Choroid plexus epithelial cell (primary cell): Measurements from ENCODE around the gene GOLGA2.

Experiments used
- DNase-seq: peaks from one replicate; pipeline ENCODE4 v3.0.0-alpha.2; 2010; ENCODE audit warnings: low read depth
- H3K4me3 ChIP-seq: 2 replicates; pipeline ENCODE4 v1.5.1; 2011; ENCODE audit warnings: low read depth, mild to moderate bottlenecking, control low read depth, low read length, moderate library complexity
- TF ChIP-seq, protein P1 (sequence below): conservative IDR thresholded peaks from 2 replicates; pipeline ENCODE4 v1.5.1; 2011; ENCODE audit warnings: low read depth, mild to moderate bottlenecking, control low read depth, inconsistent platforms, low read length, moderate library complexity

The GOLGA2 gene

DNA sequence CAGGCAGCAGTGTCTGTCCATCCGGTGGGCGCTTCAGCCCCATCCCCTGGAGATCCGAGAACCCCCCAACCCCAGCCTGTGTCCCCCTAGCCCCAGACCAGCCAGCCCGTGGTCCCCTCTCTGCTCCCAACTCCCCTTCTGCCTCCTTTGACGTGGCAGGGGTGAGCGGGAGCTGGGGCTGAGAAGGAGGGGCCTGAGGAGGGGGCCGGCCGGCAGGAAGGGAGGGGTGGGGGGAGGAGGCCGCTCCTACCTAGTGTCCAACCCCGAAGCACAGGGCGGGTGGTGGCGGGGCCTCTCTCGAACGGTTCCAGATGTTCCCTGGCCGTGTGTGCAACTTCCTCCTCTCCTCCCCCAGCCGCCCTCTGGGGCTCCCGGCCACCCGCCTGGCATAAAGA, 31.0 kb downstream of the GOLGA2 start:
- H3K4me3 ChIP-seq: peak overlapping the region; percentile 52
- TF ChIP-seq, protein P1, sequence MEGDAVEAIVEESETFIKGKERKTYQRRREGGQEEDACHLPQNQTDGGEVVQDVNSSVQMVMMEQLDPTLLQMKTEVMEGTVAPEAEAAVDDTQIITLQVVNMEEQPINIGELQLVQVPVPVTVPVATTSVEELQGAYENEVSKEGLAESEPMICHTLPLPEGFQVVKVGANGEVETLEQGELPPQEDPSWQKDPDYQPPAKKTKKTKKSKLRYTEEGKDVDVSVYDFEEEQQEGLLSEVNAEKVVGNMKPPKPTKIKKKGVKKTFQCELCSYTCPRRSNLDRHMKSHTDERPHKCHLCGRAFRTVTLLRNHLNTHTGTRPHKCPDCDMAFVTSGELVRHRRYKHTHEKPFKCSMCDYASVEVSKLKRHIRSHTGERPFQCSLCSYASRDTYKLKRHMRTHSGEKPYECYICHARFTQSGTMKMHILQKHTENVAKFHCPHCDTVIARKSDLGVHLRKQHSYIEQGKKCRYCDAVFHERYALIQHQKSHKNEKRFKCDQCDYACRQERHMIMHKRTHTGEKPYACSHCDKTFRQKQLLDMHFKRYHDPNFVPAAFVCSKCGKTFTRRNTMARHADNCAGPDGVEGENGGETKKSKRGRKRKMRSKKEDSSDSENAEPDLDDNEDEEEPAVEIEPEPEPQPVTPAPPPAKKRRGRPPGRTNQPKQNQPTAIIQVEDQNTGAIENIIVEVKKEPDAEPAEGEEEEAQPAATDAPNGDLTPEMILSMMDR: no peak
- DNase-seq: peak; percentile 82

DNA sequence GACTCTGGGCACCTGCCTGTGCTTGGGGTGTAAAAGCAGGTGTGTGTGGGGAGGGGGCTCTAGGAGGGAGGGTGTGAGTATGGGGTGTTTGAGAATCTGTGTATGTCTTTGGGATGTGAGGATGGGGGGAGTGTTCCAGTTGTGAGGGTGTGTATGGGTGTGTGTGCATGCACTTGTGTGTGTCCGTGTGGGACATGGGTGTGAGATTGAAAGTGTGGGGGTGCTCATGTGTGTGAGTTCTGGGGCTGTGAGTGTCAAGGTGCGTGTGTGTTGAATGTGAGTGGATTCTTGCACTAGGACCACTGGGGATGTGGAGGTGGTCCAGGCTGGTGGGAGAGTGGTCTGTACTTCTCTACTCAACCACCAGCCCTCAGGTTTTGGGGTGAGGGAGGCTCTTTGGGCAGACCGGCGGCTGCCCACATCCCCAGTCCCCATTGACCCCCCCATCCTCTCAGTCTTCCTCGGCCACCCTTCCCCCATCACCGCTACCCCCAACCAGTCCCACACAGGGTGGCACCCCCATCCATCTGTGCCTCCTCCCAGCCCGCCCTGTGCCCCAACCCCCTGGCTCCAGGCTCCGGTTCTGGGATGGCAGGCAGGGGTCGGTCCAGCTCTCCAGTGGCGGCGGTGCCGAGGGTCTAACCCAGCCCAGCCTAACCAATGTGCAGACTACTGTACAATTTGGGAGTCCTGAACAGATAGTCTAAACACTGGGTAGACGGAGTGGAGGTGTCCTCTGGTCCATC, 31.5 kb downstream of the GOLGA2 start:
- TF ChIP-seq, protein P1: no peak

DNA sequence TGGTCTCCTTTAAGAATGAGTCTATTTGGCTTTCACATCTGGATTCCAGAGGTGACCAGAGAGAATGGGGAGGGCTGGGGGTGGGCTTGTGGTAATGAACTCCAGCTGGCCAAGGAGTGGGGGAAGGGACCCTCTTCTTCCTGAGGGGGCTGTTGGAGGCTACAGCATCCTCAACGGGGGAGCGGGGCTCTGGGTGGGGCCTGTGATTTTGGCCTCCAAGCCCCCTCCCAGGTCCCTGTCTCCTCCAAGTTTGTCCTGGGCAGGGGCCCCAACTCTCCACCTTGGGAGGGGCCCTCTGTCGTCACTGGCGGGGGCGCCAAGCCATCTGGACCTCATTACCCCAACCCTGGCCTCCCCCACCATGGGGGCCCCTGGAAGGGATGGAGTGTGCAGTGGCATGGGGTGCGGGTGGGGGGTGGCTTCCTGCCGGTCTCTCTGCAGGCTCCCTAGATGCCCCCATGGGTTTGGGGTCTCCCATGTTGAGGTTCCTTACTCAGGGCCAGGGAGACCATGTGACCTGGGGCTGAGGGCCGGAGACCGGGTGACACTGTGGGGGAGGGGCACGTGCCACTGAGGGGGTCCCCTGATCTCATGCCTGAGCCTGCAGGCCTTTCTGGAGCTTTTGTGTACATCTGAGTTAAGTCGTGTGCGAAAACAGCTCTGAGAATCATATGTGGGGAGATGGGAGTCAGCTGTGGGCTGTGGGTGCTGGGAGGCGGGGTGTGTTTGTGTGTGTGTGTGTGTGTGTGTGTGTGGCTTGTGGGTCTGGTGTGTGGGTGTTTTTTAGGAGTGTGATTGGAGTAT, 32.4 kb downstream of the GOLGA2 start:
- H3K4me3 ChIP-seq: no peak overlapping the region
- peak; percentile 29 for DNase-seq
- TF ChIP-seq, protein P1: no peak

More for the DNA sequence above, 31.5 kb downstream of the GOLGA2 start:
- peak overlapping the region; percentile 52 for H3K4me3 ChIP-seq
- DNase-seq: no peak

DNA sequence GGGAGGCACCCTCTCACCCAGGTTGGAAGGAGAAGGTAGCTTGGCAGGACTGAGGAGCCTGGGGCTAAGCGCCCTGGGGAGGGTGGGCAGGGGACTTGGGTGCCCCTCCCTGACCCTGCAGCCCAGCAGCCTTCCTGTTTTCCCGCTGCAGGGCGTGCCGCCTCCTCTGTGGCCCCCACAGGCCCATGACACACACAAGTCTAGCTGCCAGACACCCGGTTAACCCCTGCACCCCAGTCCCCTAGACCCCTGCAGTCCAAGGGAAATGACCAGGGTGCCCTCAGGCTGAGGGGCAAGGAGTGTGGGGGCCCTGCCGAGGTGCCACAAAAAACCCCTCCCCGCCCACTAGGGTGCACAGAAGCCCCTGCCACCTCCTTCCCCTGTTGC, 33.0 kb downstream of the GOLGA2 start:
- TF ChIP-seq, protein P1: no peak
- no peak overlapping the region for H3K4me3 ChIP-seq
- no peak for DNase-seq

DNA sequence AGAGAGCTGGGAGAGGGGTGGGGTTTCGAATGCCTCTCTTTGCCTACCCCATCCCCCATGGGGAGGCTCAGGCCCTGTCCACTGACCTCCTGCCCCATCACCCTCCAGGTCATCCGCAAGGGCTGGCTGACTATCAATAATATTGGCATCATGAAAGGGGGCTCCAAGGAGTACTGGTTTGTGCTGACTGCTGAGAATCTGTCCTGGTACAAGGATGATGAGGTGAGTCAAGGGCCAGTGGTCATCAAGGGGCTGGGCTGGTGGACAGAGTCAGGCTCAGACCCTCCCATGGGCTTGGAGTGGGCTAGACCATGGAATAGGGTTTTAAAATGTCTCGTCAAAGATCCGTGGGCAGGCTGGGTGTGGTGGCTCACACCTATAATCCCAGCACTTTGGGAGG, 33.7 kb downstream of the GOLGA2 start:
- TF ChIP-seq, protein P1: no peak
- H3K4me3 ChIP-seq: no peak overlapping the region
- DNase-seq: no peak

DNA sequence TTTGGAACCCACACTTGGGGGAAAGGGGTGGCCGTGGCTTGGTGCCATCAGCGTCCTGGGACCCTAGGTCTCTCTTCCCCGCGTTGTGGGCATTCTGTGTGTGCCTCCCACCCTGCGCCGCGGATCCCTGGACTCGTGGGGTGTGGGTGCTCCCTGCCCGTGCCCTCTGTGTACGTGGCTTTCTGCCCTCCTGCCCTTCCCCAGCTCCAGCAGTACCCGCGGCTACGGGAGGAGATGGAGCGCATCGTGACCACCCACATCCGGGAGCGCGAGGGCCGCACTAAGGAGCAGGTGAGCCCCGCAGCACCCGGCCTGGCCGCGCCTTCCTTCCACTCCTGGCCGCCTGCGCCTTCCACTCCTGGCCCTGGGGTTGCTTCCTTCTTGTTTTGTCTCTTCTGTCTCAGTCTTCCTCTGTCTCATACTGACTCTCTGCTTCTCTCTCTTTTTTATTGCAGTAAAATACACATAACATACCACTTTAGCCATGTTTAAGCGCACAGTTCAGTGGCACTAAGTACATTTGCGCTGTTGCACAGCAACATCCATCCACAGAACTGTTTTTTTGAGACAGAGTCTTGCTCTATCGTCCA, 41.9 kb downstream of the GOLGA2 start:
- TF ChIP-seq, protein P1: no peak
- H3K4me3 ChIP-seq: no peak overlapping the region
- DNase-seq: no peak
